HG03378 (cell line): ENCODE results near the gene CROCC2.

Experiments used
- ATAC-seq: cut with Tn5 transposase; IDR thresholded peaks from one replicate; pipeline ENCODE4 v1.9.1; 2021; ENCODE audit warnings: mild to moderate bottlenecking, moderate library complexity; ENCODE audit not compliant: unreplicated experiment

CROCC2 gene

DNA sequence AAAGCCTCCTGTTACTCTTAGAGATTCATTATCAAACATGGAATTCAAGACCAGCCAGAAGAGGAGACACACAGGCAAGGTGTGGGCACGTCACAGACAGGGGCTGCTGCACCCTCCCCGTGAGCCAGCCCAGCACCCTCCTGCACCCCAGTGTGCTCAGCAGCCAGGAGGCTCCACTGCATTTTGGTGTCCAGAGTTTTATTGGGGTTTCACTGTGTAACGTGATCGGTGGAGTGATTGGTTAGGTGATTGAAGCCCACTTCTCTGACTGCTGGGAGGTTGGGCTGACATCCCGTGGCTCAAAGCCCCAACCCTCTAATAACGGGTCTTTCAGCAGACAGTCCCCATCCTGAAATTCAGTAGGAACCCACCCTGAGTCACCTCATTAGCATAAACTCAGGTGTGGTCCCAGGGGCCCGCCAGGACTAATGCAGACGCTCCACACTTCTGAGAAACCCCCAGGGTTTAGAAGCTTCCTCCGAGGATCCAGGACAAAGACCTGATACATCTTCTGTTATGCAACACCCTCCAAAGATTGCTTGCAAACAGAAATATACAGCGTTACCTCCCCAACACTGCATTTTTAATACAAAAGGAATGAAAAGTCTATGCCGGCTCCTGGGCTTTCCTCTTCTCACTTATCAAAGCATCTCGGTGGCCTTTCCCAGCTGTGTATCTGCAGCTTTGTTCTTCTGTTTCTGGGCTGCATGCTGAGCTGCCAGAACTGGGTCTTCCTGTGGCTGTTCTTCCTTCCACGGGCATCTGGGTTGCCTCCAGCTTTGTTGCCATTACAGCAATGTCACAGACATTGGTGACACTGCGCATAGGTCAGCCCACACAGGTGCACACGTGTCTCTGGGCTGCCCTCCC lies 48.5 kb downstream of the CROCC2 start:
- ATAC-seq: no peak

DNA sequence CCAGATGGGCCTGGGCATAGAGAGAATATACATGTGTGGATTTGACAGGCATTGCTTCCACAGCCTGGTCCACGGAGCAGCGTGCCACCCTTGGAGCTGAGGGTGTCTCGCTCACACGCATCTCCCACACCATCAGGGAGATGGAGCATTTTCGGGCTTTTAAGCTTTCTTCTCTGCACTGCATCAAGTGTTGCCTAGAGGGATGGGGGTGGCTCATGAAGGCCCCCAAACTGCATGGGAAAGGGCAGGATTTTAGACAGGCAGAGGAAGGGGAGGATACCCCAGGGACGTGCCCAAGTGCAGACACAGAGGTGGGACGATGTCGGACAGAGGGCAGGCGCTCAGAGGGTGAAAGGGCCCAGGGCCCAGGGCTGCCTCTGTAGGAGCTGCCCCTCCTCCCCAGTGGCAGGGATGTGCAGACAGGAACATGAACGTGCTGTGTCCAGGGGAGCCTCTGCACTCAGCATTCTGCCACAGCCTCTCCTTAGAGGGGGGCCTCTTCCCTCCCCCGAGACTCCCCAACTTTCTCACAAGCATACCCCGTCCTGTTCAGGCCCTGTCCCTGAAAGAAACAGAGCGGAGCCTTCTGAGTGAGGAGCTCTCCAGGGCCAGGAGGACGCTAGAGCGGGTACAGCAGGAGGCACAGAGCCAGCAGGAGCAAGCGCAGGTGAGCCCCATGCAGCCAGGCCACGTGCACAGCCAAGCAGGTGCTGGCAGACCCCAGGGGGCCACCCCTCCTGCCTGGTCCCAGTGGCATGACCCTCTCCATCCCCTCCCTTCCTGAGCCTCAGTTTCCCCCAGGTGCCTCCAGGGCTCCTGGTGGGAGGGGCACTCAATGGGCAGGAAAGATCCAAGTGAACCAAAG lies 49.4 kb downstream of the CROCC2 start:
- ATAC-seq: no peak

DNA sequence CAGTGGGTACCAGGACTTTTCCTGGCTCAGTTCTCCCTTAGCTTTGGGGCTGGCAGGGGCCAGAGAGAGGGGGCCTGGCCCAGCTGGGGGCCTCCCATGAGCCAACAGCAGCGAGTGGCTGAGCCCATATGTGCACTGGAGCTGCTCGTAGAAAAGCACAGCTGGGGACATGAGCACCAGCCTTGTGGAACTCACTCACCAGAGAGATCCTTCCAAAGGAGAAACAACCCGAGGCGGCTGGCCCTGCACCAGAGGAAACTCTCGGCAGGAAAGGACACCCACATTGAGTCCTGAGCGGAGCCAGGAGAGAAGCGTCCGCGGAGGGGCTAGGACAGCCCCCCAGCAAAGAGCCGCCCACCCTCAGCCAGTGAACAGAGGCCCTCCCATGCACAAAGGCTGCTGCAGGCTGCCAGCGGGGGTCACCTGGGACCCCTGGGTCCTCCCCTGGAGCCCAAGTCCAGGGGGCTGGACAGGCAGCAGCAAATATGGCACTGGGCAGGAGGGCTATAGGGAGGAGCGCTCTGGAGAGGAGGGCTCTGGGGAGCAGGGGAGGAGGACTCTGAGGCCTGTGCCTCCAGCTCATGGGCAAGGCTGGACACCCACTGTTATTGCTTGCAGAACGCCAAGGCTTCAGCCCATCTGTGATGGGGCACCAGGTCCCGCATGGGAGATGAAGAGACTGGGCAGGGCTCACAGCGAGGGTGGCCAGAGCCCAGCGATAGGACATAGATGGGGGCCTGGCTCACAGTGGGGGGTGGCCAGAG lies 50.2 kb downstream of the CROCC2 start:
- ATAC-seq: no peak

DNA sequence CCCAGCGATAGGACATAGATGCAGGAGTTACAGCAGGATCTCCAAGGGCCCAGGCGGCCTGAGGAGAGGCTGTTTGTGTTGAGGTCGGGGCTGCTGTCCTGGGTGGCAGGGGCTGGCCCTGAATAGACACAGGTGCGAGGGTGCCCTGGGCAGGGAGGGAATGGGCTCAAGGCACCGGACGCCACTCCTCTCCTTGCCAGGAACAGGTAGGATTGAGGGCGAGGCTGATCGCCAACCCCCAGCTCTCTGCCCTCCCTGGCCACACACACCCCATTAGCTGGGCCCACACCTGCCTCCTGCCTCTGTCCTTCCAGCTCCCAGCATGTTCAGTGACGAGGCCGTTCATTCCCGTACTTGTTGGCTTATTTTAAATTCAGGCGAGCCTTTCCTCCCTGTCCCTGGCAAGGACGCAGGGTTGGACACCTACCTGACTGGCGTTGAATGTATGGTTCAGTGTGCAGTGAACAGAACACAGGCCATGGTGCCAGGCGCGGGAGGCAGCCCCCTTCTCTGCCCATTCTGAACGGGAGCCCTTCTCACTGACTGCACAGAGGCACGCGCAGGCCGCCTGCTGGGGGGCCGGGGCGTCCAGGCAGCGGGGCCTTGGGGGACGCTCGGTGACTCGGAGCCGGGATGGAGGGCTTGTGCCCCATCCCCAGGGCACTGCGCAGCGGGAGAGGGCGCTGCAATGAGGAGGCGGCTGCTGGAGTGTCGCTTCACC lies 51.0 kb downstream of the CROCC2 start:
- ATAC-seq: no peak

DNA sequence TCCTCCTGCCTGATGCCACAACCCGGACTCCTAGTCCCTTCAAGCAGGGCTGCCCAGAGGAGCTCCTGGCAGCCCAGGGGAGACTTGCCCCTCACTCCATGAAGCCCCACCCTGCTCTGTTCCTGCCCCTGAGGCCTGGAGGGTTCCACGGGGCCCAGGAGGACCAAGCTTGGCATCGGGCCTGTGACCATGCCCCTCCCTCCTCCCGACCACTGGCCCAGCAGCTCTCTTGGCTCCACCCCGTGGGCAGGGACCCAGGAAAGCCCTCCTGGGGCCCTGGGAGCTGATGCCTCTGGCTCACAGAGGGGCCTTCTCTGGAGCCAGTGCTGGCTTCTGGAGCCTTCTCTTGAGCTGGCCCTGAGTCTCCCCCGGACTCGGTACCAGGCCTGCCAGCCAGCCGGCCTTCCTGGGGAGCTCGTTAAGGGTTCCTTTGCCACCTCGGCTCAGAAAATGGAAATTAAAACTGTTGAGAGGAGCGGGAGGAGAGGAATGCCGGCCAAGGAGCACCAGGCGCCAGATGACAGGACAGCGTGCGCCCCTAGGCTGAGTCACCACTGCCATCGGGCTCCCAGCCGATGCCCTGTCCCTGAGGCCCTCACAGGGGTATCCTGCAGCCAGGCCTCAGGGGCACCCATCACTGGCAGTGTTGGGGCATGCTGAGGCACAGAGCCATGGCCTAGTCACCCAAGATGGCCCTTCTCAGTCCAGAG lies 51.7 kb downstream of the CROCC2 start:
- no peak for ATAC-seq

DNA sequence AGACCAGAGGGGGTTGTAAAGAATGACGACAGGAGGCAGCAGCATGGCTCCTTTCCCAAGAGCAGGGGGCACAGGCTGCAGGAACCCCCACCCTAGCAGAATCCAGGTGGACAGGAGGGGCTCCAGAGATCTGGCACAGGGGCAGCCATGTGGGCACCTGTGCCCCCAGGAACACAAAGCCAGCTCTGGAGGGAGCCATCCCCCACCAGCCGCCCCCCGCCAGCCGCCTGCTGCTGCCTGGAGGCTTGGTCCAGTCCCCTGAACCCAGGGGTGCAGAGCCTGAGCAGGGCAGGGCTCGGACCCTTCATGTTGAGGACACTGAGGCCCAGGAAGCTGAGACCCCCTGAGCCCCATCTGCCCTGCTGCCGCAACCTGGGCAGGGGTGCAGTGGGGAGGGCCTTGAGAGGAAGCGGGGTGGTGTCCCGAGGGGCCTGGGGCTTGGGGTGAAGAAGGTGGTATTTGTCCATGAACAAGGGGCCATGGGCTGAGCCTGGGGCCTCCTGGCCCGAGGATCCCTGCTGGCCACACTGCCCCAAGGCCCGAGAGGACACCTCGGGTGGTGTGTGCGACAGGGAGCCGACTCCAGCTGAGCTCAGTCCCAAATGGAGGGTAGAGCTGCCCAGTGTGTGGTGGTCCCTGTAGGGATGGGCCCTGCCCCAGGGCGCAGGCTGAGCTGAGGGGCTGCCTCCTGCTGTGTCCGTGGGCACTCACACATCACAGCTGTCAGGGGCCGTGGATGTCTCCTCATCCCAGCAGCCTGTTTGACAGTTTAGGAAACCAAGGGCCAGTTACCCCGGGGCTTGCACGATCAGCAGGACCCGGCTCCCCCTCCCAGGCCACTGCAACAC lies 52.5 kb downstream of the CROCC2 start:
- no peak for ATAC-seq

DNA sequence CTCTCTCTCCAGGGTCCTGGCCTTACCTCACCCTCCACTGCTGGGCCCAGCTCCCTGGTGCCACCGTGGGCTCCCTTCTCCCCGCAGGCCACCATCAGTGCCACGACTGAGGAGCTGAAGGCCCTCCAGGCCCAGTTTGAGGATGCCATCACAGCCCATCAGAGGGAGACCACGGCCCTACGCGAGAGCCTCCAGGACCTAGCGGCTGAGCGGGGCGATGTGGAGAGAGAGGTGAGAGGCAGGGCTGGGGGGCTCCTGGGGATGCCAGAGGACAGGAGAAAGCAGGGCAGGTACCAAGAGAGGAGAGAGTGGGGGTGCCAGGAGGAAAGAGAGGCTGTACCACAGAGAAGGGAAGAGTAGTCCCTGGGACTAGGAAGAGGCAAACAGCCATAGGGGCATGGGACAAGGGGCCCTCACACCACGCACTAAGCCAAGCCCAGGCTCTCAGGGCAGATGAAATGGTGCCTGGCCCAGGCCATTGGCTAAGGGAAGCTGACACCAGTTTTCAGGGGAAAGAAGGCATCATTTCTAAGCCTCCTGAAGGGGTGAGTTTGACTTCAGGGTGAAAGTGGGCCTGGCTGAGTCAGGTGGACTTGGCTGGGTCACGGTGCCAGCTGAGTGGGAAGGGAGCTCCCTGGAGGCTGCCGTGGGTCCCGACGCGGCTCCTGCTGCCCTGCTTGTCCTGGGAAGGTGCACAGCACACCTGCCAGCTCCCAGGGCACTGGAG lies 53.2 kb downstream of the CROCC2 start:
- no peak for ATAC-seq

DNA sequence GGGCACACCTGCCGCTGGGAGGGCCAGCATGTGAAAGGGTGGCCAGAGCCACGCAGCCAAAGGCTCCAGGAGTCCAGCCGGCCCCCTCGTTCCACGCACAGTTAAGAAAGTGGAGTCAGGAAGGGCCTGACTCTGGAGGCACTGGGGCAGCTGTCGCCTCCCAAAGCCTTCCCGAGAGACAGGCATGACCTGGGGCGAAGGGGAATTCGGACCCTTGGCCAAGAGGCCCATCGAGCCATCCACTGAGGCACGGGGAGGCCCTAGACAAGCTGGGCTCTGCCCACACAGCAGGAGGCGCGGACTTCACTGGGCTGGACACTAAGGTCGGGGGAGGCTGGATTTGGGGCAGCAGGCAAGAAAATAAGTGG lies 53.8 kb downstream of the CROCC2 start:
- ATAC-seq: no peak

DNA sequence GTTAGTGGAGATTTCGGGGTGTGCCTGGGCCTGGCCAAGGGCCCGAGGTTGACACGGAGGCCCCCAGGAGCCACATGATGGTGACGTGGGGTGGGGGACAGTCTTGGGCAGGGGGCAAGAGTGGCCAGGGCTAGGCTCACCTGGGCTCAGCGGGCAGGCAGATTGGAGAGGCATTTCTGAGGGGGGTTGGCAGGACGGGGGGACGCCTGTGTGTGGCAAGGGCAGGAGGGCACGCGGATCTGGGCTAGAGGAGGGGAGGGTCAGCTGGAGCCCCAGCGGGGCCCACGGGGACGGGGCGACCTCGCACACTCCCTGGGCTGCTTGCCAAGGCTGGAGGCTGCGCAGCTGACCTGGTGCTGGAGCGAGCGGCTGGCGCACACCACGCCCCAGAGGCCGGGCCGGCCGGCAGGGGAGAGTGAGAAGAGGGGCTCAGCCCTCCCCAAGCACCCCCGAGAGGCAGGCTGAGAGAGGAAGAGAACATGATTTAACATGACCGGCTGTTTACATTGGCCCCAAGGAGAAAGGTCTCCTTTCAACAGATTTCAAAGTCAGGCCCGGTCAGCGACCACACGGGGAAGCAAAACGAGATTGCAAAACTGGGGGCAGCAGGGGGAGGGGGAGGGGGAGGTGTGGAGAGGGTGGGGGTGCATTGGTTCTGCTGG lies 54.3 kb downstream of the CROCC2 start:
- ATAC-seq: no peak

DNA sequence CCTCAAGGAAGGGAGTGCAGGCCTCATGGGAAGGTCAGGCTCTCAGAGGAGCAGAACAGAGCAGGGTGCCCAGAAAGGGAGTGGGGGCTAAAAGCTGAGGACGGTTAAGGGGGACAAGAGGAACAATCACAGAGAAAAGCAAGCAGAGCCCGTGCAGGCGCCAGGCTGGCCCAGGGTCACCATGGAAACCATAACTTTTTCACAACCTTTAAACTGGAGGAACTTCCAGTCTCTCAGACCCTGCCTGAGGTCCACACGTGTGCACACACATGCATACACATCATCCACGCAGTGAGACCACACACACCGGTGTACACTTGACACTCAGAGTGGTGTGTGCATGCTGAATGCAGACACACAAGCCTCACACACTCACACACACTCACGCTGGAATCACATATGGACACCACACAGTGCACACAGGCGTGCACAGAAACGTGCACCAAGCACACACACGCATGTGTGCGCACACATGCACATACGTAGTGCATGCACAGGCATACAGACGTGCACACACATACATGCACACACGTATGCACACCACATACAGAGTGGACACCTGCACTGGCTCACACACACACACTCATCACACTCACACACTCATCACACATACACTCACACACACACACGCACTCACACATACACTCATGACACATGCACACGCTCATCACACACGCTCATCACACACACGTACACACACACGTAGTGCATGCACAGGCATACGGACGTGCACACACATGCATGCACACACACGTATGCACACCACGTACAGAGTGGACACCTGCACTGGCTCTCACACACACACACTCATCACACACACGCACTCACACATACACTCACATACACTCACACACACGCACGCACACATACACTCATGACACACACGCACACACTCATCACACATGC lies 55.1 kb downstream of the CROCC2 start:
- ATAC-seq: no peak

DNA sequence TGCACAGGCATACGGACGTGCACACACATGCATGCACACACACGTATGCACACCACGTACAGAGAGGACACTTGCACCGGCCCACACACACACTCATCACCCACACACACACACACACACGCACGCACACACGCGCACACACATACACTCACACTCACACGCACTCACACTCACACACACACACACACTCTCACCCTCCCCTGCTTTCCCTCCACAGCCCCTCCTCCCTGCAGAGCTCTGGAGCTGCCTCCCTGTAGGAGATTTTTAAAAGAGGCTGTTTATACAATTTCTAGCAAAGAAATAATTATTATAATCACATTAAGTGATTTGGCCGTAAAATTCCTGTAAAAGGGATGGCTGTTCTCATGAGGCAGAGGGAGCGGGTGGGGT lies 55.8 kb downstream of the CROCC2 start:
- no peak for ATAC-seq

DNA sequence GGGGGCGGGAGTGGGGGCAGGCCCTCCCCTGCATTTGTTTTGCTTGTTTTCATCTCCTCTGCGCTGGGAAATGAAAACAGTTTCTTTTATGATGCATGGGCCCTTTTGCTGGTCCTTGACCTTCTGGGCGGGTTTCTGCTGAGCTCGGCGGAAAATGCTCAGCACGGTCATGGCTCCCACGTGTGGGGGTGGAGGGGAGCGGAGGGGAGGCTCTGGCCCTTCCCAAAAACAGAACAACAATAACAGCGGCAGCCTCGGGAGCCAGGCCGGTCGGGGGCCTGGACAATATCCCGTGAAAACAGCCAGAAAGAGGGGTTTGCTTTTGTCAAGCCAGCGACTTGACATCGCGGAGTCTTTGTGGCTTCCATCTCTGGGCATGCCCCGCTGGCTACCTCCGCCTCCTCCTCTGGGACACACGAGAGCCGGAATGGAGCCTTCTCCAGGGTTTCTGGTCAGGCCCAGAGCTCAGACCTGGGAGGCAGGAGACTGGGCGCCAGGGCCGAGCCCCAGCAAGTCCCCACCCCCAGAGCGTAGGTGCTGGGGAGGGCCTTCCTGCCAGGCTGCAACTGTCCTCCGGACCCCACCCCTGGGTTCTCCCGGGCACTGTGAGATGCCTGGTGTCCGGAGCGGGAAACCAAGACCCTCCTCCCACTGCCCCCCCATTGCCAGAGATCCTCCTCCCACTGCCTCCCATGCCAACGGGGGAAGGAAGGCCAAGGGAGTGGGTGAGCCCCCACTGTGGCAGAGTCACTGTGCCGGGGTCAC lies 56.3 kb downstream of the CROCC2 start:
- no peak for ATAC-seq

DNA sequence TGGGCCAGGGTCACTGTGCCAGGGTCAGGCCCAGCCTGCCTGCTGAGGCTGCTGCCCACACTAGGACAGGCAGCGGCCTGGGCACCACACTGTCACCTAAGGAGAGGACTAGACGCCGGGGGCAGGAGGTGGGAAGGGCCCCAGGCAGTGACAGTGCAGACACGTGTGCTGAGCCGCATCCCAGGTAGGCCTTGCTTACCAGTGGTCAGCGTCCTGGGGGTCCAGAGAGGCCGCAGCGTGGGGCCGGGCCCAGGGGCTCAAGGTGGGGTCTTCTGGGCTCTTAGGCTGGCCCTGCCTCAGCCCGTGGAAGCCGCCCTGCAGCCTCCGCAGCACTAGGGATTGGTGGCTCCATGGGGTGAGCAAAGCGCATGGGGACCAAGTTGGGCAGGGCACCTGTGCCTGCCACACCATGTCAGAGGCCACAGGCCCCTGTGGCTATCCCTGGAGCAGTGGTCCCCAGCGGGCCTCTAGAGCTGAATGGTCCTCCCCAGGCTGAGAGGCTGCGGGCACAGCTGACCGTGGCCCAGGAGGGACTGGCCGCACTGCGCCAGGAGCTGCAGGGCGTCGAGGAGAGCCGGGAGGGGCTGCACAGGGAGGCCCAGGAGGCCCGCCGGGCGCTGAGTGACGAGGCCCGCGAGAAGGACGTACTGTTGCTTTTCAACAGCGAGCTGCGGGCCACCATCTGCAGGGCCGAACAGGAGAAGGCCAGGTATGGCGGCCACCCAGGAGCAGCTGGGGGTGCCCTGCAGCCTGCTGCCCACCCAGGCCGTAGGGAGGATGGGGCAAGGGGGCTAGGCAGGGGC lies 57.1 kb downstream of the CROCC2 start:
- no peak for ATAC-seq

DNA sequence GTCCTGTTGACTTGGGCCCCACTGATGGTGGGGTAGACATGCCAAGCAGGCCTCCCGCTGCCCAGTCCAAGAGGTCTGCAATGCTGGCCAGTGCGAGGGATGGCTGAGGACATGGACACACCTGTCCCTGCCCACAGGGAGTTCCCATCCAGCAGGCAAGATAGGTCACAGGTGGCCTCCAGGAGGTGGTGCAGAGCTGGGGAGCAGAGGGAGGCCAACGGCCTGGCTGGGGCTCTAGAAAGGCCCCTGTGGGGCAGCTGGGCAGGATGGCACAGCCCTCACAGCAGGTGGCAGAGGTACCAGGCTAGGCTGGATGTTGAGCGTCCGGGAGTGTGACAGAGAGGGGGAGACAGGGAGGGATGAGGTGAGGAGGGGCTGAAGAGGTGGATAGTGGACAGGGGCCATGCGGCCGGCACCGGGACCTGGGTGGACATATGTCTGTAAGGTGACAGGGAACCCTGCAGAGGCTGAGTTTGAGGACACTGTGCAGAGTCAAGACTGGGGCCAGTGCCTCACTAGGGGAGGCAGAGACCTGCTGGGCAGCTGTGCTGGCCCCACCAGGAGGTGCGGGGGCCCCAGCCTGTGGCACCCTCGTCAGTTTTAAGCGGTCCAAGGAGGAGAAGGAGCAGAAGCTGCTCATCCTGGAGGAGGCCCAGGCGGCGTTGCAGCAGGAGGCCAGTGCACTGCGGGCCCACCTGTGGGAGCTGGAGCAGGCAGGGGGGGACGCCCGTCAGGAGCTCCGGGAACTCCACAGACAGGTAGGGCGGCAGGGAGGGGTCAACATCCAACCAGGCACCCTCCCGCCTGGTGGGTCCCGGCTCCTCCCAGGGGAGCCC lies 58.0 kb downstream of the CROCC2 start:
- ATAC-seq: no peak
